Stomach (tissue), 9 donors: ENCODE results near the gene GAA. TPM values are rescaled to one million over a fixed set of nuclear protein-coding genes. Genes with fewer than 3 reads are reported as not detected.
A peak's percentile ranks its signal among the peaks of the same experiment; 100 is the strongest.

Experiments
- DNase-seq, 2 donors: peaks; one replicate each; pipeline versions ENCODE4 v3.0.0 to v3.0.0-alpha.2; 2013 to 2019
- H3K27ac ChIP-seq, 5 donors: fragments of 200-600 bp in 4 of 5; sonication (generic) in 4 of 5; one replicate each; pipeline ENCODE4 v1.5.1; 2013 to 2019; ENCODE audit warnings: mild to moderate bottlenecking in 1 of 5, moderate library complexity in 1 of 5
- H3K27me3 ChIP-seq, 3 donors: fragments of 200-600 bp; sonication (generic); one replicate each; pipeline ENCODE4 v1.5.1; 2017 to 2019; ENCODE audit warnings: mixed run types in 1 of 3
- H3K36me3 ChIP-seq, 4 donors: fragments of 200-600 bp; sonication (generic); 1 replicate in 3 of 4; 2 replicates in 1 of 4; pipeline ENCODE4 v1.5.1; 2016 to 2019
- H3K4me1 ChIP-seq, 4 donors: fragments of 200-600 bp; sonication (generic); one replicate each; pipeline ENCODE4 v1.5.1; 2016 to 2019
- H3K4me3 ChIP-seq, 4 donors: fragments of 200-600 bp; sonication (generic) in 3 of 4; one replicate each; pipeline ENCODE4 v1.5.1; 2016 to 2019; ENCODE audit warnings: mild to moderate bottlenecking in 1 of 4
- H3K9me3 ChIP-seq, 4 donors: fragments of 200-600 bp; sonication (generic); one replicate each; pipeline ENCODE4 v1.5.1; 2016 to 2019
- EP300 ChIP-seq: sonication (generic); formaldehyde crosslinking; IDR thresholded peaks from one replicate; pipeline ENCODE4 v1.6.1; 2017; ENCODE audit warnings: antibody characterized with exemption
- POLR2A ChIP-seq, 4 donors: fragments of 450-650 bp; IDR thresholded peaks; one replicate each; pipeline ENCODE4 v1.6.1; 2016; ENCODE audit warnings: antibody characterized with exemption in 4 of 4, control low read depth in 2 of 4, mild to moderate bottlenecking in 1 of 4, moderate library complexity in 1 of 4
- POLR2AphosphoS5 ChIP-seq, 3 donors: sonication (generic); formaldehyde crosslinking; IDR thresholded peaks; one replicate each; pipeline ENCODE4 v1.6.1; 2016; ENCODE audit warnings: antibody characterized with exemption in 3 of 3
- WGBS, 5 donors: extraction: QIAGEN DNeasy Blood & Tissue Kit in 3 of 5; methylation state at CpG; one replicate each; pipeline versions ENCODE4 v1.1.5 to v1.1.7; 2013 to 2018; 5-methylcytosine and 5-hydroxymethylcytosine counted together
- intact Hi-C: fragments of 100-400 bp; cut with DNase I; formaldehyde crosslinking; loops from one replicate; pipeline ENCODE4 v1.15.1; 2023; ENCODE audit warnings: low total_unique reads
- polyA plus RNA-seq, 3 donors: library from polyadenylated mRNA; stranded (reverse); fragments of 200-250 nt; gene quantifications; one replicate each; pipeline ENCODE4 v1.2.3, GENCODE V29; 2013
- total RNA-seq, 5 donors: library from RNA; depleted of rRNA; stranded (reverse); fragments of >200 nt; gene quantifications; one replicate each; pipeline versions ENCODE4 v1.1.0 to v1.2.3, GENCODE V29; 2014 to 2016
- TF ChIP-seq, protein P1 (sequence below), 7 experiments: fragments of 450-650 bp in 4 of 7; fragments of 200-600 bp in 3 of 7; sonication (generic) in 3 of 7; IDR thresholded peaks; one replicate each; pipeline ENCODE4 v1.5.1; 2016 to 2019; ENCODE audit warnings: antibody characterized with exemption in 7 of 7, control low read depth in 2 of 7, mild to moderate bottlenecking in 1 of 7
- donor health status: healthy with polysubstance abuse.
- donor health status: Bipolar disorder and iron deficiency.
- donor health status: healthy.

Gene GAA
- total and polyA plus RNA-seq, 8 donors: 9.6 to 63.4 (median 22.0) TPM

DNA sequence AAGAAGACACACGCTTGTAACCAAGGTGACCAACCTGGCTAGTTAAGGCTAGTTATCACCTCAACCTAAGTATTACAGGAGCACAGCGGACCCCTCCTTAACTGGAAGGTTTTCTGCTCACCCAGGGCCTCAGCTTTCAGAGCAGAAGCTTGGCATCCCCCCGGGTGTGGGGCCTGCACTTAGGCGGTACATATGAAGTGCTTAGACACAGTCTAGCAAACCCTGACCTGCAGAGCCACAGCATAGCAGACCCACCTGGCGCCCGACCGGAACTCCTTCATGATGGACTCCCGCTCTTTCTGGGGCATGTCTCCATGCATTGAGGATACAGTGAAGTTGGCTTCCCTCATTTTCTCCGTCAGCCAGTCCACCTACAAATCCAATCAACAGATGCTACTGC, 35.8 kb downstream of the GAA start:
- H3K4me1 ChIP-seq: no peaks in the 10 kb centered on the region
- 89 to 98% (median 96%) methylated on average over 8 to 9 of the region's 9 CpGs for WGBS, 5 donors
- H3K27me3 ChIP-seq: no peaks in the 10 kb centered on the region
- no peaks in the 10 kb centered on the region for H3K9me3 ChIP-seq
- peaks cover 82 to 96% (median 95%) of the 10 kb centered on the region in 4 donors for H3K36me3 ChIP-seq
- TF ChIP-seq POLR2A (IDR thresholded peaks at IDR 0.05) (no peak), POLR2AphosphoS5 (IDR thresholded peaks at IDR 0.05) (no peak), EP300 (no peak)
- TF ChIP-seq, protein P1, sequence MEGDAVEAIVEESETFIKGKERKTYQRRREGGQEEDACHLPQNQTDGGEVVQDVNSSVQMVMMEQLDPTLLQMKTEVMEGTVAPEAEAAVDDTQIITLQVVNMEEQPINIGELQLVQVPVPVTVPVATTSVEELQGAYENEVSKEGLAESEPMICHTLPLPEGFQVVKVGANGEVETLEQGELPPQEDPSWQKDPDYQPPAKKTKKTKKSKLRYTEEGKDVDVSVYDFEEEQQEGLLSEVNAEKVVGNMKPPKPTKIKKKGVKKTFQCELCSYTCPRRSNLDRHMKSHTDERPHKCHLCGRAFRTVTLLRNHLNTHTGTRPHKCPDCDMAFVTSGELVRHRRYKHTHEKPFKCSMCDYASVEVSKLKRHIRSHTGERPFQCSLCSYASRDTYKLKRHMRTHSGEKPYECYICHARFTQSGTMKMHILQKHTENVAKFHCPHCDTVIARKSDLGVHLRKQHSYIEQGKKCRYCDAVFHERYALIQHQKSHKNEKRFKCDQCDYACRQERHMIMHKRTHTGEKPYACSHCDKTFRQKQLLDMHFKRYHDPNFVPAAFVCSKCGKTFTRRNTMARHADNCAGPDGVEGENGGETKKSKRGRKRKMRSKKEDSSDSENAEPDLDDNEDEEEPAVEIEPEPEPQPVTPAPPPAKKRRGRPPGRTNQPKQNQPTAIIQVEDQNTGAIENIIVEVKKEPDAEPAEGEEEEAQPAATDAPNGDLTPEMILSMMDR (IDR thresholded peaks at IDR 0.05): no peak
- no peak overlapping the region for H3K4me3 ChIP-seq
- H3K27ac ChIP-seq: no peak overlapping the region
- intact Hi-C loops: no loop called here
- no peak for DNase-seq

DNA sequence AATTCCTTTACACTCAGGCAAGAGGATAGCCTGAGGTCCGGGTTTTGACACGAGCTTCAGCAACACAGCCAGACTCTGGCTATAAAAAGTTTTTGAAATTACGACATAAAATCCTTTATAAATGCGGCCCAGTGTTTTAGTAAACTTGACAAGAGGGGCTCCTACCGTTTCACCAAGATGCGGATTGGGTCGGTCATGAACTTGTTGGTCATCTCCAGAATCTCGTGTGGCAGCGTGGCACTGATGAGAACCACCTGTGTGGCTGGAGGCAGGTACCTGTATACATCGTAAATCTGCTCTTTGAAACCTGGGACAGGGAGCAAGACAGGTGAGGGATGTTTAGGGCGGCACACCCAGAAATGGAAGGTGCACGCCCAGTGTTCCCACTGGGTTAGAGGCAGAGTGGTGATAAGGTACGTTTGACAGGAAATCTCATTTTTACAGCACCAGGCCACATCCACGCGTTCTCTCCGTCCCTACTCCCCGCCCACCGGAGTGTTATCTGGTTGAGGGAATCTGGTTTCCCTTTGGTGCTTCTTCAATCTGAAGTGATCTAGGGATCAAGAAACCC, 37.6 kb downstream of the GAA start:
- H3K27ac ChIP-seq: no peak overlapping the region

DNA sequence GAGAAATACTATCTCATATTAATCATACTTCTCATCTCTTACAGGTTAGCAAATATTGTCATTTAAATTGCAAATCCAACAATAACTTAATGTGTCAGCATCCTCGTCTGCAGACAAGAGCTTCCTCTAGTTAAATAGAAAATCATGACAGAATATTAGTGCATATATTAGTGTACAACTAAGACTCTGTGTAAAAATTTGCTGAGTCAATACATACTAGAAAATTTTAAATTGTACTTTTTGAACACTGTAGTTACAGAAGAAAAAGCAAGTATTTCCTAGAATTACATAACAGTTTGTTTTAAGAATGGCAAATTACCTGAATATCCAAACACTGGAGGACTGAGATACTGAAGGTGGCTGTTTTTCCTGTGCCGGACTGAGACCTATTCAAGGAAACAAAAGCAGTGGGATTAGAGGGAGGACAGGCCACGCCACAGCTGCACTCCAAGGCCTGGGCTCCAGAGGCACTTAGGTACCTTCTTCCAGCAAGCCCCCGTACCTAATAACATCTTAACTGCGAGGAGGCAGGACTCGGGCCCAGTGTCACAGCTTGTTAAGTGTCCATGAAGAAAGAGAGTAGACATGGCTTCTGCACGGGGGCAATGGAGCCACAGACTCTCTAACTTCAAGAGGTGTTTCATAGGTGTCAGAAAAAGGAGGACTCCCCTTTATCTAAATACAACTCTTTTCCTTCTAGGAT, 40.2 kb downstream of the GAA start:
- H3K9me3 ChIP-seq: no peaks in the 10 kb centered on the region
- H3K4me1 ChIP-seq: peaks cover 14 to 32% (median 20%) of the 10 kb centered on the region in 4 donors
- no peak for DNase-seq
- H3K36me3 ChIP-seq: peaks cover 69 to 77% (median 76%) of the 10 kb centered on the region in 4 donors
- TF ChIP-seq, protein P1 (IDR thresholded peaks at IDR 0.05): no peak
- TF ChIP-seq POLR2AphosphoS5 (IDR thresholded peaks at IDR 0.05) (no peak), EP300 (no peak), POLR2A (IDR thresholded peaks at IDR 0.05) (no peak)
- WGBS, 5 donors: 91 to 94% (median 94%) methylated on average over 7 of the region's 7 CpGs
- H3K27me3 ChIP-seq: no peaks in the 10 kb centered on the region
- no peak overlapping the region for H3K4me3 ChIP-seq
- intact Hi-C loops: no loop called here
- H3K27ac ChIP-seq: no peak overlapping the region

More for the DNA sequence above, 37.6 kb downstream of the GAA start:
- peaks cover 92 to 100% (median 100%) of the 10 kb centered on the region in 4 donors for H3K36me3 ChIP-seq
- DNase-seq: peak in 1 of 2 donors; percentile 18
- H3K9me3 ChIP-seq: no peaks in the 10 kb centered on the region
- WGBS, 5 donors: 88 to 90% (median 88%) methylated on average over 18 of the region's 18 CpGs
- peaks cover 0 to 11% (median under 1%) of the 10 kb centered on the region in 4 donors for H3K4me1 ChIP-seq
- H3K27me3 ChIP-seq: no peaks in the 10 kb centered on the region
- intact Hi-C loops: no loop called here
- no peak overlapping the region for H3K4me3 ChIP-seq
- TF ChIP-seq POLR2A (IDR thresholded peaks at IDR 0.05) (no peak), POLR2AphosphoS5 (IDR thresholded peaks at IDR 0.05) (no peak)
- TF ChIP-seq, protein P1 (IDR thresholded peaks at IDR 0.05): no peak

DNA sequence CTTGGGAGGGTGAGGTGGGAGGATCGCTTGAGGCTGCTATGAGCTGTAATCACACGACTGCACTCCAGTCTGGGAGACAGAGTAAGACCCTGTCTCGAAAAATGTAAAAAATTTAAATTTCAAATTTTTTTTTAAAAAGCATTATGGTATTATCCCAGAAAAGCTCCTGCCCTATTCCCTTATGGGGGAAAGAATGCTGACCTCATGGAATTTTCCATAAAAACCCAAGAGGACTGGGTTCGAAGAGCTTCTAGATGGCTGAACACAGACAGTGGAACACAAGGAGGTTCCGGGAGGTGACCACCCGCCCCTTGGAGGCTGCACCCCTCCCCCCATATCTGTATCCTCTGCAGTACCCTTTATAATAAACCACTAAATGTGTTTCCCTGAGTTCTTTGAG, 41.5 kb downstream of the GAA start:
- intact Hi-C loops: no loop called here
- whole genome bisulfite sequencing, 5 donors: 90 to 96% (median 92%) methylated on average over 6 of the region's 6 CpGs
- Histone ChIP-seq H3K9me3 (no peaks in the 10 kb centered on the region), H3K27ac (no peak overlapping the region), H3K36me3 (peaks cover 56 to 64% (median 63%) of the 10 kb centered on the region in 4 donors), H3K4me3 (no peak overlapping the region), H3K27me3 (no peaks in the 10 kb centered on the region), H3K4me1 (peaks cover 16 to 35% (median 23%) of the 10 kb centered on the region in 4 donors)
- no peak for DNase-seq
- TF ChIP-seq EP300: no peak
- TF ChIP-seq, protein P1 (IDR thresholded peaks at IDR 0.05): no peak
- no peak for TF ChIP-seq POLR2A (IDR thresholded peaks at IDR 0.05)
- no peak for TF ChIP-seq POLR2AphosphoS5 (IDR thresholded peaks at IDR 0.05)
